HG02852 (cell line): Measurements from ENCODE around the gene PMCH.
"Not testable (repeated sequence)": the region's sequence is repeated elsewhere in the genome, so short reads cannot be mapped to it uniquely, and the experiment has no call there.

Experiments
- ATAC-seq: cut with Tn5 transposase; IDR thresholded peaks from one replicate; pipeline ENCODE4 v1.9.1; 2021; ENCODE audit warnings: mild to moderate bottlenecking, moderate library complexity; ENCODE audit not compliant: unreplicated experiment

Gene PMCH

GRCh38 chr12:102147062-102147587 lies 50.5 kb downstream of the PMCH start:
- ATAC-seq: not testable (repeated sequence)
